Body of pancreas (tissue), 4 donors: ENCODE results near the gene PFN2. TPM values are rescaled to one million over a fixed set of nuclear protein-coding genes. Genes with fewer than 3 reads are reported as not detected.

Experiments used
- ATAC-seq: fragments of 150-250 bp; one replicate; pipeline ENCODE4 v1.9.1; 2016
- DNase-seq, 4 donors: peaks; one replicate each; pipeline ENCODE4 v3.0.0-alpha.2; 2019
- H3K27ac ChIP-seq, 4 donors: fragments of 200-600 bp; sonication (generic); 1 replicate in 3 of 4; 2 replicates in 1 of 4; pipeline versions ENCODE4 v1.5.1 to v1.6.1; 2016 to 2019; ENCODE audit warnings: mild to moderate bottlenecking in 1 of 4, mixed read lengths in 1 of 4, moderate library complexity in 1 of 4
- H3K27me3 ChIP-seq, 2 donors: fragments of 200-600 bp; sonication (generic); one replicate each; pipeline ENCODE4 v1.6.0; 2016; ENCODE audit warnings: mild to moderate bottlenecking in 1 of 2
- H3K36me3 ChIP-seq, 2 donors: fragments of 200-600 bp; sonication (generic); replicated peaks in 1 of 2; 2 replicates each; pipeline ENCODE4 v1.5.1; 2016; ENCODE audit warnings: low read depth in 2 of 2; ENCODE audit not compliant: insufficient read depth in 1 of 2
- H3K4me1 ChIP-seq: fragments of 200-600 bp; sonication (generic); one replicate; pipeline ENCODE4 v1.6.0; 2016
- H3K4me3 ChIP-seq, 2 donors: fragments of 200-600 bp; sonication (generic); 1 replicate in 1 of 2; 2 replicates in 1 of 2; pipeline ENCODE4 v1.5.1; 2016 to 2019
- H3K9me3 ChIP-seq, 3 donors: fragments of 200-600 bp; sonication (generic); 1 replicate in 2 of 3; 2 replicates in 1 of 3; pipeline ENCODE4 v1.5.1; 2016
- POLR2A ChIP-seq, 3 donors: fragments of 450-650 bp; IDR thresholded peaks; one replicate each; pipeline ENCODE4 v1.6.1; 2016; ENCODE audit warnings: antibody characterized with exemption in 3 of 3, mild to moderate bottlenecking in 2 of 3
- WGBS, 2 donors: methylation state at CpG; one replicate each; pipeline ENCODE4 v1.1.5; 2017; 5-methylcytosine and 5-hydroxymethylcytosine counted together
- intact Hi-C: fragments of 100-400 bp; cut with DNase I; formaldehyde crosslinking; loops from one replicate; pipeline ENCODE4 v1.15.1; 2023
- total RNA-seq, 2 donors: library from RNA; depleted of rRNA; stranded (reverse); fragments of >200 nt; gene quantifications; one replicate each; pipeline ENCODE4 v1.1.0, GENCODE V29; 2016
- TF ChIP-seq, protein P1 (sequence below), 7 experiments: fragments of 450-650 bp in 4 of 7; fragments of 200-600 bp in 3 of 7; sonication (generic) in 3 of 7; IDR thresholded peaks; one replicate each; pipeline ENCODE4 v1.5.1; 2016 to 2019; ENCODE audit warnings: antibody characterized with exemption in 7 of 7

The PFN2 gene
- total RNA-seq, 2 donors from 2014 or later = 17.1 to 39.7 TPM

GRCh38 chr3:149964291-149964690, 6.4 kb downstream of the PFN2 start:
- no peak for ATAC-seq
- peak in 1 of 4 donors; percentile 8 for DNase-seq
- TF ChIP-seq POLR2A (IDR thresholded peaks at IDR 0.05) = no peak
- TF ChIP-seq, protein P1, sequence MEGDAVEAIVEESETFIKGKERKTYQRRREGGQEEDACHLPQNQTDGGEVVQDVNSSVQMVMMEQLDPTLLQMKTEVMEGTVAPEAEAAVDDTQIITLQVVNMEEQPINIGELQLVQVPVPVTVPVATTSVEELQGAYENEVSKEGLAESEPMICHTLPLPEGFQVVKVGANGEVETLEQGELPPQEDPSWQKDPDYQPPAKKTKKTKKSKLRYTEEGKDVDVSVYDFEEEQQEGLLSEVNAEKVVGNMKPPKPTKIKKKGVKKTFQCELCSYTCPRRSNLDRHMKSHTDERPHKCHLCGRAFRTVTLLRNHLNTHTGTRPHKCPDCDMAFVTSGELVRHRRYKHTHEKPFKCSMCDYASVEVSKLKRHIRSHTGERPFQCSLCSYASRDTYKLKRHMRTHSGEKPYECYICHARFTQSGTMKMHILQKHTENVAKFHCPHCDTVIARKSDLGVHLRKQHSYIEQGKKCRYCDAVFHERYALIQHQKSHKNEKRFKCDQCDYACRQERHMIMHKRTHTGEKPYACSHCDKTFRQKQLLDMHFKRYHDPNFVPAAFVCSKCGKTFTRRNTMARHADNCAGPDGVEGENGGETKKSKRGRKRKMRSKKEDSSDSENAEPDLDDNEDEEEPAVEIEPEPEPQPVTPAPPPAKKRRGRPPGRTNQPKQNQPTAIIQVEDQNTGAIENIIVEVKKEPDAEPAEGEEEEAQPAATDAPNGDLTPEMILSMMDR (IDR thresholded peaks at IDR 0.05) = no peak
- Histone ChIP-seq H3K36me3 (peaks cover 0 to 2% of the 10 kb centered on the region in 2 donors), H3K27me3 (no peaks in the 10 kb centered on the region), H3K4me3 (no peak overlapping the region), H3K4me1 (peaks cover 16% of the 10 kb centered on the region), H3K9me3 (no peaks in the 10 kb centered on the region), H3K27ac (no peak overlapping the region)
- intact Hi-C loops = loop anchor here (10.0 kb wide), 1 partner anchor 241 kb away; no protein-coding TSS in a partner anchor

GRCh38 chr3:149963485-149963884, 7.2 kb downstream of the PFN2 start:
- DNase-seq = no peak
- no peak for ATAC-seq
- Histone ChIP-seq H3K9me3 (no peaks in the 10 kb centered on the region), H3K27me3 (no peaks in the 10 kb centered on the region), H3K36me3 (peaks cover 0 to 2% of the 10 kb centered on the region in 2 donors), H3K4me1 (peaks cover 7% of the 10 kb centered on the region), H3K27ac (no peak overlapping the region), H3K4me3 (no peak overlapping the region)
- intact Hi-C loops = loop anchor here (10.0 kb wide), 1 partner anchor 241 kb away; no protein-coding TSS in a partner anchor
- TF ChIP-seq, protein P1 (IDR thresholded peaks at IDR 0.05) = no peak
- no peak for TF ChIP-seq POLR2A (IDR thresholded peaks at IDR 0.05)
- WGBS, 2 donors = 94 to 96% methylated on average over 2 of the region's 2 CpGs

DNA sequence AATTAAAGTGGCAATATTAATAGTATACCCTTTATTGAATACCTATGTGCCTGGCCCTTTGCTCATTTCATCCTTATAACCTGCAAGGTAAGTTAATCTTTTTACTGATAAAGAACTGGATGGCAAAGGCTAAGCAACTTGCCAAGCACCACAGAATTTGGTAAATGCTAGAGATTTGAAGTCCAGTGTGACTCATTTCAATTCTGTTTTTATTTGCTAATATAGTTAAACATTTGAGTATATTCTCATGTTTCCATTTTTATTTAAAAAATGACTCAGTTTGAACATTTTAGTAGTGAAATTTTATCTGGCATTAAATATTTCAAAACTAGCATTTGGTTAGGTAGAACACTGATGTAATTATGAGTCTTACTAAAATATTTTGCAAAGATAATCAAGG, 11.3 kb downstream of the PFN2 start:
- no peak overlapping the region for H3K4me3 ChIP-seq
- no peaks in the 10 kb centered on the region for H3K9me3 ChIP-seq
- DNase-seq = no peak
- no peaks in the 10 kb centered on the region for H3K4me1 ChIP-seq
- TF ChIP-seq, protein P1 (IDR thresholded peaks at IDR 0.05) = no peak
- no peak for TF ChIP-seq POLR2A (IDR thresholded peaks at IDR 0.05)
- no peak overlapping the region for H3K27ac ChIP-seq
- no peaks in the 10 kb centered on the region for H3K36me3 ChIP-seq
- no peaks in the 10 kb centered on the region for H3K27me3 ChIP-seq
- intact Hi-C loops = no loop called here
- ATAC-seq = no peak

GRCh38 chr3:149958171-149958796, 12.4 kb downstream of the PFN2 start:
- DNase-seq = no peak
- intact Hi-C loops = no loop called here
- no peak for ATAC-seq

More at GRCh38 chr3:149958171-149958796, 12.4 kb downstream of the PFN2 start:
- TF ChIP-seq, protein P1 (IDR thresholded peaks at IDR 0.05) = no peak
- no peak for TF ChIP-seq POLR2A (IDR thresholded peaks at IDR 0.05)
- no peak overlapping the region for H3K4me3 ChIP-seq
- no peak overlapping the region for H3K27ac ChIP-seq
- H3K4me1 ChIP-seq = no peaks in the 10 kb centered on the region
- H3K27me3 ChIP-seq = no peaks in the 10 kb centered on the region
- H3K36me3 ChIP-seq = no peaks in the 10 kb centered on the region
- WGBS, 2 donors = 86 to 87% methylated on average over 3 of the region's 3 CpGs
- no peaks in the 10 kb centered on the region for H3K9me3 ChIP-seq
